CD14-positive monocyte (primary cell): ENCODE data around the gene CCND1. TPM values are rescaled to one million over a fixed set of nuclear protein-coding genes. Genes with fewer than 3 reads are reported as not detected.

Experiments
- DNase-seq, 3 donors: peaks; one replicate each; pipeline ENCODE4 v3.0.0-alpha.2; 2011 to 2022
- H2AFZ ChIP-seq: 2 replicates; pipeline ENCODE4 v1.6.0; 2012; ENCODE audit warnings: mild to moderate bottlenecking, low read depth, low read length, inconsistent platforms; ENCODE audit not compliant: insufficient read depth, poor library complexity, severe bottlenecking
- H3K27ac ChIP-seq, 2 donors: 1 replicate in 1 of 2; 2 replicates in 1 of 2; pipeline ENCODE4 v1.5.1; 2012 to 2013; ENCODE audit warnings: low read length in 2 of 2, control low read depth in 1 of 2, inconsistent platforms in 1 of 2, low read depth in 1 of 2, mild to moderate bottlenecking in 1 of 2
- H3K27me3 ChIP-seq, 2 donors: one replicate each; pipeline versions ENCODE4 v1.6.0 to v1.6.1; 2011 to 2013; ENCODE audit warnings: low read length in 2 of 2; ENCODE audit not compliant: control insufficient read depth in 2 of 2, insufficient read depth in 2 of 2
- H3K36me3 ChIP-seq, 2 donors: replicated peaks in 1 of 2; 1 replicate in 1 of 2; 2 replicates in 1 of 2; pipeline versions ENCODE4 v1.5.1 to v1.6.1; 2012 to 2013; ENCODE audit warnings: low read length in 2 of 2, control low read depth in 1 of 2, inconsistent platforms in 1 of 2, mild to moderate bottlenecking in 1 of 2; ENCODE audit not compliant: insufficient read depth in 2 of 2, control insufficient read depth in 1 of 2
- H3K4me1 ChIP-seq, 2 donors: 1 replicate in 1 of 2; 2 replicates in 1 of 2; pipeline versions ENCODE4 v1.5.1 to v1.6.1; 2012 to 2013; ENCODE audit warnings: low read length in 2 of 2, control low read depth in 1 of 2, inconsistent platforms in 1 of 2, mild to moderate bottlenecking in 1 of 2, moderate library complexity in 1 of 2; ENCODE audit not compliant: insufficient read depth in 2 of 2, control insufficient read depth in 1 of 2
- H3K4me2 ChIP-seq: replicated peaks from 2 replicates; pipeline ENCODE3; 2012; ENCODE audit warnings: low read length, moderate library complexity, mild to moderate bottlenecking; ENCODE audit not compliant: poor library complexity, severe bottlenecking; ENCODE audit errors: extremely low read depth
- H3K4me3 ChIP-seq, 3 experiments: fragments of 200-600 bp in 1 of 3; sonication (generic) in 1 of 3; replicated peaks in 1 of 3; 1 replicate in 2 of 3; 2 replicates in 1 of 3; pipeline ENCODE4 v1.5.1; 2011 to 2013; ENCODE audit warnings: low read length in 3 of 3, mild to moderate bottlenecking in 3 of 3, control low read depth in 2 of 3, low read depth in 2 of 3, inconsistent platforms in 1 of 3, moderate library complexity in 1 of 3
- H3K79me2 ChIP-seq: 2 replicates; pipeline ENCODE4 v1.6.0; 2012; ENCODE audit warnings: mild to moderate bottlenecking, control low read depth, inconsistent platforms, low read length, moderate library complexity; ENCODE audit not compliant: insufficient read depth
- H3K9ac ChIP-seq: 2 replicates; pipeline ENCODE4 v1.6.0; 2017; ENCODE audit warnings: low read length, mild to moderate bottlenecking; ENCODE audit not compliant: insufficient read depth, poor library complexity, severe bottlenecking
- H3K9me3 ChIP-seq, 2 donors: replicated peaks in 1 of 2; 1 replicate in 1 of 2; 2 replicates in 1 of 2; pipeline versions ENCODE4 v1.5.1 to v1.6.1; 2012 to 2013; ENCODE audit warnings: low read length in 2 of 2, control low read depth in 1 of 2; ENCODE audit not compliant: control insufficient read depth in 1 of 2, insufficient read depth in 1 of 2
- H4K20me1 ChIP-seq: 2 replicates; pipeline ENCODE4 v1.6.0; 2012; ENCODE audit warnings: mild to moderate bottlenecking, low read length, control low read depth, moderate library complexity; ENCODE audit not compliant: insufficient read depth
- H3K27ac Mint-ChIP-seq, 7 donors: one replicate each; pipeline ENCODE4 v1.8.0; 2020; ENCODE audit warnings: mild to moderate bottlenecking in 7 of 7, mixed read lengths in 7 of 7, moderate library complexity in 6 of 7, inconsistent platforms in 2 of 7
- H3K27me3 Mint-ChIP-seq, 3 donors: one replicate each; pipeline ENCODE4 v1.8.0; 2021 to 2022; ENCODE audit warnings: low read depth in 3 of 3, mild to moderate bottlenecking in 3 of 3, mixed read lengths in 3 of 3, moderate library complexity in 3 of 3, inconsistent platforms in 1 of 3
- H3K36me3 Mint-ChIP-seq, 2 donors: one replicate each; pipeline ENCODE4 v1.8.0; 2020; ENCODE audit warnings: mixed read lengths in 2 of 2, inconsistent platforms in 1 of 2, mild to moderate bottlenecking in 1 of 2
- H3K4me1 Mint-ChIP-seq: one replicate; pipeline ENCODE4 v1.8.0; 2020; ENCODE audit warnings: mild to moderate bottlenecking, mixed read lengths
- H3K4me3 Mint-ChIP-seq, 2 donors: one replicate each; pipeline ENCODE4 v1.8.0; 2020; ENCODE audit warnings: mild to moderate bottlenecking in 2 of 2, mixed read lengths in 2 of 2, moderate library complexity in 1 of 2
- H3K9me3 Mint-ChIP-seq, 7 donors: one replicate each; pipeline ENCODE4 v1.8.0; 2020 to 2022; ENCODE audit warnings: mixed read lengths in 7 of 7, mild to moderate bottlenecking in 6 of 7, moderate library complexity in 6 of 7, inconsistent platforms in 2 of 7
- CTCF ChIP-seq: fragments of 200-600 bp; IDR thresholded peaks from one replicate; pipeline ENCODE4 v1.8.0; 2022; ENCODE audit warnings: antibody characterized with exemption, mild to moderate bottlenecking
- WGBS: methylation state at CpG from one replicate; pipeline ENCODE4 v1.1.5; 2013; ENCODE audit warnings: missing lambda C conversion rate; ENCODE audit not compliant: insufficient coverage; 5-methylcytosine and 5-hydroxymethylcytosine counted together
- intact Hi-C, 2 donors: fragments of 100-400 bp; cut with micrococcal nuclease; formaldehyde crosslinking; loops; one replicate each; pipeline versions ENCODE4 v1.15.0 to v1.15.1; 2023
- polyA plus RNA-seq, 3 donors: library from polyadenylated mRNA; depleted of rRNA in 1 of 3; unstranded in 2 of 3; stranded (reverse) in 1 of 3; fragments of 300-500 nt in 2 of 3; fragments of >200 nt in 1 of 3; fragmentation: Illumina TruSeq in 2 of 3; gene quantifications; 1 replicate in 2 of 3; 2 replicates in 1 of 3; pipeline ENCODE4 v1.2.3, GENCODE V29; 2012 to 2021

CCND1 gene
- polyA plus RNA-seq, 3 donors: 0.01 TPM; not detected in 2

- 54% methylated on average over 9 of the region's 11 CpGs for WGBS
- H3K9me3 Mint-ChIP-seq: peaks cover 0 to 2% (median 0%) of the 10 kb centered on the region in 7 donors
Observed at GRCh38 chr11:69599502-69599901, 41.5 kb upstream of the CCND1 start.

GRCh38 chr11:69600001-69600400 is 41.0 kb upstream of the CCND1 start:
- no peak for DNase-seq
- Histone ChIP-seq H3K9ac (no peak overlapping the region), H3K9me3 (no peaks in the 10 kb centered on the region), H3K36me3 (no peaks in the 10 kb centered on the region), H4K20me1 (no peaks in the 10 kb centered on the region), H3K27ac (no peak overlapping the region), H3K4me3 (no peak overlapping the region), H3K27me3 (no peaks in the 10 kb centered on the region), H2AFZ (no peak overlapping the region), H3K4me1 (no peaks in the 10 kb centered on the region), H3K79me2 (no peaks in the 10 kb centered on the region), H3K4me2 (no peak overlapping the region)
- peaks cover 2 to 13% (median 3%) of the 10 kb centered on the region in 3 donors for H3K27me3 Mint-ChIP-seq
- H3K4me1 Mint-ChIP-seq: no peaks in the 10 kb centered on the region
- no peak overlapping the region for H3K27ac Mint-ChIP-seq
- H3K4me3 Mint-ChIP-seq: no peak overlapping the region
- intact Hi-C loops: no loop called here
- peaks cover 0 to 2% (median 0%) of the 10 kb centered on the region in 7 donors for H3K9me3 Mint-ChIP-seq
- no peak for TF ChIP-seq CTCF
- 100% methylated on average over 2 of the region's 6 CpGs for WGBS
- no peaks in the 10 kb centered on the region for H3K36me3 Mint-ChIP-seq

More at GRCh38 chr11:69599502-69599901, 41.5 kb upstream of the CCND1 start:
- peaks cover 0 to 10% (median 3%) of the 10 kb centered on the region in 3 donors for H3K27me3 Mint-ChIP-seq
- no peak overlapping the region for H2AFZ ChIP-seq
- no peak overlapping the region for H3K27ac ChIP-seq
- intact Hi-C loops: no loop called here
- no peak overlapping the region for H3K4me2 ChIP-seq
- no peaks in the 10 kb centered on the region for H3K27me3 ChIP-seq
- no peak for DNase-seq
- no peak overlapping the region for H3K27ac Mint-ChIP-seq
- no peaks in the 10 kb centered on the region for H3K4me1 Mint-ChIP-seq
- H3K36me3 Mint-ChIP-seq: no peaks in the 10 kb centered on the region
- no peaks in the 10 kb centered on the region for H3K79me2 ChIP-seq
- H3K9ac ChIP-seq: no peak overlapping the region
- TF ChIP-seq CTCF: no peak
- H3K36me3 ChIP-seq: no peaks in the 10 kb centered on the region
- H3K9me3 ChIP-seq: no peaks in the 10 kb centered on the region
- no peaks in the 10 kb centered on the region for H4K20me1 ChIP-seq
- no peak overlapping the region for H3K4me3 ChIP-seq
- H3K4me3 Mint-ChIP-seq: no peak overlapping the region
- no peaks in the 10 kb centered on the region for H3K4me1 ChIP-seq
